ENCODE measurements around the gene MBTPS1.

- TF ChIP-seq, protein P1, sequence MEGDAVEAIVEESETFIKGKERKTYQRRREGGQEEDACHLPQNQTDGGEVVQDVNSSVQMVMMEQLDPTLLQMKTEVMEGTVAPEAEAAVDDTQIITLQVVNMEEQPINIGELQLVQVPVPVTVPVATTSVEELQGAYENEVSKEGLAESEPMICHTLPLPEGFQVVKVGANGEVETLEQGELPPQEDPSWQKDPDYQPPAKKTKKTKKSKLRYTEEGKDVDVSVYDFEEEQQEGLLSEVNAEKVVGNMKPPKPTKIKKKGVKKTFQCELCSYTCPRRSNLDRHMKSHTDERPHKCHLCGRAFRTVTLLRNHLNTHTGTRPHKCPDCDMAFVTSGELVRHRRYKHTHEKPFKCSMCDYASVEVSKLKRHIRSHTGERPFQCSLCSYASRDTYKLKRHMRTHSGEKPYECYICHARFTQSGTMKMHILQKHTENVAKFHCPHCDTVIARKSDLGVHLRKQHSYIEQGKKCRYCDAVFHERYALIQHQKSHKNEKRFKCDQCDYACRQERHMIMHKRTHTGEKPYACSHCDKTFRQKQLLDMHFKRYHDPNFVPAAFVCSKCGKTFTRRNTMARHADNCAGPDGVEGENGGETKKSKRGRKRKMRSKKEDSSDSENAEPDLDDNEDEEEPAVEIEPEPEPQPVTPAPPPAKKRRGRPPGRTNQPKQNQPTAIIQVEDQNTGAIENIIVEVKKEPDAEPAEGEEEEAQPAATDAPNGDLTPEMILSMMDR (IDR thresholded peaks at IDR 0.05; ENCODE audit: low read depth, low read length): no peak
- no peak for TF ChIP-seq EZH2phosphoT487 (IDR thresholded peaks at IDR 0.05; ENCODE audit: low read depth)
Observed at GRCh38 chr16:84048270-84048669, 68.5 kb downstream of the MBTPS1 start.
